ENCODE measurements around the gene PAPPA2. TPM values are rescaled to one million over a fixed set of nuclear protein-coding genes. Genes with fewer than 3 reads are reported as not detected.

The PAPPA2 gene
- total RNA-seq, 2 donors from 2014 or later, result 1.3 TPM; not detected in 1

DNA sequence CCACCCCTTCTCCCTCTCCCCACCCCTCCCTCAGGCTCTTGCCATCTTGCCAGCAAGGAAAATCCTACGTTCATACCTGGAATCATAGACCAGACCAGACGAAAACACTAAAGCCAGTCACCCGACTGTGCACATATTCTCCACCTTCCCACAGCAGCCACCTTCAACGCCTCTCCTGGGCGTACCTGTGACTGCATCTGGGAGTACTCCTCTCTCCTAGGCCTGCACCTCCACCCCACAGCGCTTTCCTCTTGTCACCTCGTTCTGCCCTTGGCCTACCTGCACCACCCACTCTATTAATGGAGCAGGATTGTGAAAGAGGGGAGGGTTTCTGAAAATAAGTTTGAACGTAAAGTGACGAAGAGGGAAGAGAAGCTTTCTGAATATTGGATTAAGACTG, 17.8 kb downstream of the PAPPA2 start:
- Mint-ChIP-seq H3K4me1 (no peaks in the 10 kb centered on the region), H3K27ac (no peak overlapping the region), H3K27me3 (ENCODE audit: insufficient read depth) (no peaks in the 10 kb centered on the region), H3K4me3 (no peak overlapping the region), H3K36me3 (ENCODE audit: low read depth) (no peaks in the 10 kb centered on the region), H3K9me3 (no peaks in the 10 kb centered on the region)
- H3K36me3 ChIP-seq (ENCODE audit: control insufficient read depth, insufficient read depth, low read length), result no peaks in the 10 kb centered on the region
- no peak for TF ChIP-seq CTCF (conservative IDR thresholded peaks at IDR 0.05)
- H3K27ac ChIP-seq (ENCODE audit: low read depth, low read length), result no peak overlapping the region
- H3K27me3 ChIP-seq (ENCODE audit: control insufficient read depth, insufficient read depth, low read length, poor library complexity, severe bottlenecking), result no peaks in the 10 kb centered on the region
- no peaks in the 10 kb centered on the region for H3K4me1 ChIP-seq (ENCODE audit: control insufficient read depth, insufficient read depth, low read length)
- DNase-seq, result no peak
- no peak overlapping the region for H3K9ac ChIP-seq (ENCODE audit: extremely low read depth, low read length, poor library complexity, severe bottlenecking)
- no peaks in the 10 kb centered on the region for H3K9me3 ChIP-seq (ENCODE audit: control insufficient read depth, low read length)
- WGBS, 2 experiments (ENCODE audit: insufficient coverage in 1 of 2, insufficient read length in 1 of 2), result 93% methylated on average over 9 of the region's 9 CpGs; no CpG with 5 or more reads in 1 of the 2 experiments
- H3K4me3 ChIP-seq (ENCODE audit: low read length), result no peak overlapping the region

DNA sequence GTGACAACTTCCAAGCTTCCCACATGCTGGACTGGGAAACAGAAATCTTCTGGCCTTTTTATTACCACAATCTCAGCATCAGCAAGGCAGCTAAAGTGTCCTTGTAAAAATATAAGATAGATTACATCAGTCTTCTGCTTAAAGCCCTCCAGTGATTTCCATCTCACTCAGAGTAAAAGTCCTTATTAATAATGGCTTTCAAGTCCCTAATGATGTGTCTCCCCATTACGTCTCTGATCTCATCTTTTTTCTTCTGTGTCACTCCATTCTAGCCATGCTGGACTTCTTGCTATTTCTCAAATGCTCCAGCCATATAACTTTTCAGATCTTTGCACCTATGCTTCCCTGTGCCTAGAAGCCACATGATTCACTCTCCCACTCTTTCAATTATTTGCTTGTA, 22.1 kb downstream of the PAPPA2 start:
- Mint-ChIP-seq H3K36me3 (ENCODE audit: low read depth) (no peaks in the 10 kb centered on the region), H3K4me3 (no peak overlapping the region), H3K9me3 (no peaks in the 10 kb centered on the region), H3K27me3 (ENCODE audit: insufficient read depth) (no peaks in the 10 kb centered on the region), H3K4me1 (no peaks in the 10 kb centered on the region), H3K27ac (no peak overlapping the region)
- no peak for TF ChIP-seq CTCF (conservative IDR thresholded peaks at IDR 0.05)
- Histone ChIP-seq H3K9me3 (ENCODE audit: control insufficient read depth, low read length) (no peaks in the 10 kb centered on the region), H3K4me3 (ENCODE audit: low read length) (no peak overlapping the region), H3K36me3 (ENCODE audit: control insufficient read depth, insufficient read depth, low read length) (no peaks in the 10 kb centered on the region), H3K9ac (ENCODE audit: extremely low read depth, low read length, poor library complexity, severe bottlenecking) (no peak overlapping the region), H3K27me3 (ENCODE audit: control insufficient read depth, insufficient read depth, low read length, poor library complexity, severe bottlenecking) (no peaks in the 10 kb centered on the region), H3K4me1 (ENCODE audit: control insufficient read depth, insufficient read depth, low read length) (no peaks in the 10 kb centered on the region), H3K27ac (ENCODE audit: low read depth, low read length) (no peak overlapping the region)
- no peak for DNase-seq
- 86 to 100% methylated on average over 1 of the region's 1 CpG for WGBS, 2 experiments (ENCODE audit: insufficient coverage in 1 of 2, insufficient read length in 1 of 2)

- Mint-ChIP-seq H3K27ac (no peak overlapping the region), H3K4me3 (no peak overlapping the region), H3K9me3 (no peaks in the 10 kb centered on the region), H3K27me3 (ENCODE audit: insufficient read depth) (no peaks in the 10 kb centered on the region), H3K36me3 (ENCODE audit: low read depth) (no peaks in the 10 kb centered on the region), H3K4me1 (no peaks in the 10 kb centered on the region)
- no peak for DNase-seq
- no peaks in the 10 kb centered on the region for H3K36me3 ChIP-seq (ENCODE audit: control insufficient read depth, insufficient read depth, low read length)
- H3K4me1 ChIP-seq (ENCODE audit: control insufficient read depth, insufficient read depth, low read length), result peaks cover 6% of the 10 kb centered on the region
- no peak overlapping the region for H3K9ac ChIP-seq (ENCODE audit: extremely low read depth, low read length, poor library complexity, severe bottlenecking)
- no peak overlapping the region for H3K27ac ChIP-seq (ENCODE audit: low read depth, low read length)
- 93 to 100% methylated on average over 4 to 5 of the region's 5 CpGs for WGBS, 2 experiments (ENCODE audit: insufficient coverage in 1 of 2, insufficient read length in 1 of 2)
- TF ChIP-seq CTCF (conservative IDR thresholded peaks at IDR 0.05), result no peak
- H3K4me3 ChIP-seq (ENCODE audit: low read length), result no peak overlapping the region
- H3K27me3 ChIP-seq (ENCODE audit: control insufficient read depth, insufficient read depth, low read length, poor library complexity, severe bottlenecking), result no peaks in the 10 kb centered on the region
- H3K9me3 ChIP-seq (ENCODE audit: control insufficient read depth, low read length), result no peaks in the 10 kb centered on the region
These were observed 31.5 kb downstream of the PAPPA2 start for GRCh38 chr1:176494436-176494835.

Data from endodermal cell (in vitro differentiated cells).